Measurements from ENCODE around the gene PRPS1L1. TPM values are rescaled to one million over a fixed set of nuclear protein-coding genes. Genes with fewer than 3 reads are reported as not detected.
A peak's percentile ranks its signal among the peaks of the same experiment; 100 is the strongest.

The PRPS1L1 gene
- total RNA-seq (2014; rRNA removed; shearing (Covaris generic); ENCODE audit: low replicate concordance): not detected in 2 replicates

- in situ Hi-C loops (cut with HindIII; ENCODE audit: low pct_unique_long_range_greater_than_20kb, low sequenced_read_pairs): no loop called here
- no peak for DNase-seq (ENCODE audit: low read depth)
These were observed at the start of gene PRPS1L1 for GRCh38 chr7:18027628-18028027. TSS of gene PRPS1L1 (minus strand) at chr7:18027846.

- DNase-seq (ENCODE audit: low read depth): no peak
- in situ Hi-C loops (cut with HindIII; ENCODE audit: low pct_unique_long_range_greater_than_20kb, low sequenced_read_pairs): no loop called here
These were observed 48.8 kb upstream of the PRPS1L1 start for GRCh38 chr7:18076461-18076860.

GRCh38 chr7:18068745-18069144, 41.1 kb upstream of the PRPS1L1 start:
- no peak for DNase-seq (ENCODE audit: low read depth)
- in situ Hi-C loops (cut with HindIII; ENCODE audit: low pct_unique_long_range_greater_than_20kb, low sequenced_read_pairs): no loop called here

GRCh38 chr7:18064242-18064838, 36.7 kb upstream of the PRPS1L1 start:
- DNase-seq (ENCODE audit: low read depth): no peak
- in situ Hi-C loops (cut with HindIII; ENCODE audit: low pct_unique_long_range_greater_than_20kb, low sequenced_read_pairs): no loop called here

GRCh38 chr7:18063149-18063901, 35.7 kb upstream of the PRPS1L1 start:
- DNase-seq (ENCODE audit: low read depth): no peak

GRCh38 chr7:18059171-18059570, 31.5 kb upstream of the PRPS1L1 start:
- no peak for DNase-seq (ENCODE audit: low read depth)
- in situ Hi-C loops (cut with HindIII; ENCODE audit: low pct_unique_long_range_greater_than_20kb, low sequenced_read_pairs): no loop called here

More at GRCh38 chr7:18063149-18063901, 35.7 kb upstream of the PRPS1L1 start:
- in situ Hi-C loops (cut with HindIII; ENCODE audit: low pct_unique_long_range_greater_than_20kb, low sequenced_read_pairs): no loop called here

GRCh38 chr7:18053941-18054340, 26.3 kb upstream of the PRPS1L1 start:
- no peak for DNase-seq (ENCODE audit: low read depth)
- in situ Hi-C loops (cut with HindIII; ENCODE audit: low pct_unique_long_range_greater_than_20kb, low sequenced_read_pairs): no loop called here

- in situ Hi-C loops (cut with HindIII; ENCODE audit: low pct_unique_long_range_greater_than_20kb, low sequenced_read_pairs): no loop called here
- no peak for DNase-seq (ENCODE audit: low read depth)
These were observed 25.7 kb upstream of the PRPS1L1 start for GRCh38 chr7:18053177-18053928.

- no peak for DNase-seq (ENCODE audit: low read depth)
- in situ Hi-C loops (cut with HindIII; ENCODE audit: low pct_unique_long_range_greater_than_20kb, low sequenced_read_pairs): no loop called here
These were observed 21.6 kb upstream of the PRPS1L1 start for GRCh38 chr7:18049262-18049661.

- in situ Hi-C loops (cut with HindIII; ENCODE audit: low pct_unique_long_range_greater_than_20kb, low sequenced_read_pairs): no loop called here
- no peak for DNase-seq (ENCODE audit: low read depth)
These were observed 19.0 kb upstream of the PRPS1L1 start for GRCh38 chr7:18046601-18047000.

- no peak for DNase-seq (ENCODE audit: low read depth)
- in situ Hi-C loops (cut with HindIII; ENCODE audit: low pct_unique_long_range_greater_than_20kb, low sequenced_read_pairs): no loop called here
These were observed 17.5 kb upstream of the PRPS1L1 start for GRCh38 chr7:18045171-18045570.

GRCh38 chr7:18041191-18041590, 13.5 kb upstream of the PRPS1L1 start:
- DNase-seq (ENCODE audit: low read depth): no peak
- in situ Hi-C loops (cut with HindIII; ENCODE audit: low pct_unique_long_range_greater_than_20kb, low sequenced_read_pairs): no loop called here

- in situ Hi-C loops (cut with HindIII; ENCODE audit: low pct_unique_long_range_greater_than_20kb, low sequenced_read_pairs): no loop called here
- no peak for DNase-seq (ENCODE audit: low read depth)
These were observed 12.6 kb upstream of the PRPS1L1 start for GRCh38 chr7:18040196-18040595.

GRCh38 chr7:18038382-18038781, 10.7 kb upstream of the PRPS1L1 start:
- DNase-seq (ENCODE audit: low read depth): no peak

GRCh38 chr7:18037609-18038008, 10.0 kb upstream of the PRPS1L1 start:
- in situ Hi-C loops (cut with HindIII; ENCODE audit: low pct_unique_long_range_greater_than_20kb, low sequenced_read_pairs): no loop called here
- DNase-seq (ENCODE audit: low read depth): no peak

More at GRCh38 chr7:18038382-18038781, 10.7 kb upstream of the PRPS1L1 start:
- in situ Hi-C loops (cut with HindIII; ENCODE audit: low pct_unique_long_range_greater_than_20kb, low sequenced_read_pairs): no loop called here

- no peak for DNase-seq (ENCODE audit: low read depth)
- in situ Hi-C loops (cut with HindIII; ENCODE audit: low pct_unique_long_range_greater_than_20kb, low sequenced_read_pairs): no loop called here
These were observed 9.1 kb upstream of the PRPS1L1 start for GRCh38 chr7:18036783-18037182.

- DNase-seq (ENCODE audit: low read depth): no peak
- in situ Hi-C loops (cut with HindIII; ENCODE audit: low pct_unique_long_range_greater_than_20kb, low sequenced_read_pairs): no loop called here
These were observed 3.1 kb upstream of the PRPS1L1 start for GRCh38 chr7:18030758-18031157.

GRCh38 chr7:18020138-18020715, 7.4 kb downstream of the PRPS1L1 start:
- in situ Hi-C loops (cut with HindIII; ENCODE audit: low pct_unique_long_range_greater_than_20kb, low sequenced_read_pairs): no loop called here
- DNase-seq (ENCODE audit: low read depth): no peak

- in situ Hi-C loops (cut with HindIII; ENCODE audit: low pct_unique_long_range_greater_than_20kb, low sequenced_read_pairs): no loop called here
- DNase-seq (ENCODE audit: low read depth): peak; percentile 51
These were observed 8.1 kb downstream of the PRPS1L1 start for GRCh38 chr7:18019555-18019954.
